Left lung (tissue), 10 donors: Measurements from ENCODE around the gene TBC1D10A. TPM values are rescaled to one million over a fixed set of nuclear protein-coding genes. Genes with fewer than 3 reads are reported as not detected.

Experiments used
- ATAC-seq: fragments of 200-7000 bp; cut with Tn5 transposase; one replicate; pipeline ENCODE4 v1.9.1; 2020; ENCODE audit warnings: moderate library complexity
- DNase-seq, 4 donors: peaks; one replicate each; pipeline ENCODE4 v3.0.0-alpha.2; 2013 to 2020
- H3K27ac ChIP-seq, 2 donors: fragments of 200-600 bp; sonication (generic) in 1 of 2; one replicate each; pipeline versions ENCODE4 v1.5.0 to v1.8.0; 2020 to 2021
- H3K27me3 ChIP-seq, 2 donors: fragments of 200-600 bp; sonication (generic) in 1 of 2; one replicate each; pipeline versions ENCODE4 v1.5.0 to v1.8.0; 2020 to 2021
- H3K36me3 ChIP-seq, 2 donors: fragments of 200-600 bp; sonication (generic) in 1 of 2; one replicate each; pipeline versions ENCODE4 v1.5.0 to v1.8.0; 2020 to 2021
- H3K4me1 ChIP-seq, 2 donors: fragments of 200-600 bp; one replicate each; pipeline ENCODE4 v1.8.0; 2021
- H3K4me3 ChIP-seq, 2 donors: fragments of 200-600 bp; sonication (generic) in 1 of 2; one replicate each; pipeline versions ENCODE4 v1.5.0 to v1.8.0; 2020 to 2021; ENCODE audit warnings: mild to moderate bottlenecking in 1 of 2
- H3K9me3 ChIP-seq, 2 donors: fragments of 200-600 bp; sonication (generic) in 1 of 2; one replicate each; pipeline versions ENCODE4 v1.5.0 to v1.8.0; 2020 to 2021
- CTCF ChIP-seq, 2 donors: fragments of 200-600 bp; sonication (generic) in 1 of 2; IDR thresholded peaks; one replicate each; pipeline versions ENCODE4 v1.5.0 to v1.8.0; 2021; ENCODE audit warnings: antibody characterized with exemption in 2 of 2
- intact Hi-C, 2 donors: fragments of 100-400 bp; cut with DNase I; formaldehyde crosslinking; loops; one replicate each; pipeline versions ENCODE4 v1.11.2 to v1.14.2; 2022
- polyA plus RNA-seq, 6 donors: library from polyadenylated mRNA; unstranded; fragments of 120-200 nt; gene quantifications; one replicate each; pipeline ENCODE4 v1.2.1, GENCODE V29; 2013; ENCODE audit not compliant: insufficient read length in 6 of 6
- total RNA-seq, 2 donors: library from RNA; stranded (reverse); fragmentation: NEBNext Ultra II Directional; extraction: Animal tissue kit (Norgen Biotek cat#: 25700); gene quantifications; one replicate each; pipeline ENCODE4 v1.2.1, GENCODE V29; 2021
- donor health status: DM: no; HTN: yes; CAD: no.
- donor health status: DM: no; HTN: no; CAD: no.

Gene TBC1D10A
- total and polyA plus RNA-seq, 8 donors: 15.4 to 25.4 (median 18.2) TPM

DNA sequence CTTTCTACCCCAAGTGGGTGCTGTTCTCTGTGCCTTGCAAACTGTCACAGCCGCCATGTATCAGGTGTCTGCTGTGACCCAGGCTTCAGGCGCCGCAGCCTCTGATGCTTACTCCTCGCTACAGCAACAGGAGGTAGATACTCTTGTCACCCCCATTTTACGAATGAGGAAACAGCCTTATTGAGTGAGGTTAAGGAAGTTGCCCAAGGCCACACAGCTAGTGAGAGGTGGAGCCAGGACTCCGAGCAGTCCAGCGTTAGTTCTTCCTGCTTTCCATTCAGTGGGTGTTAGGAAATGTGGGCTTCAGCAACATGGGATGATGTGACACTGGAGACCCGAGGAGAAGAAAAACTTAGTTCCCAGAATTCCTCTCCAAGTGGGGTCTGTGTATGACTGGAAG is 46.2 kb upstream of the TBC1D10A start:
- Histone ChIP-seq H3K27me3 (no peaks in the 10 kb centered on the region), H3K4me3 (no peak overlapping the region), H3K36me3 (peaks cover 0 to 9% of the 10 kb centered on the region in 2 donors), H3K27ac (peak overlapping the region in 1 of 2 donors; percentile 69), H3K9me3 (no peaks in the 10 kb centered on the region), H3K4me1 (peaks cover 0 to 16% of the 10 kb centered on the region in 2 donors)
- intact Hi-C loops: no loop called here
- ATAC-seq (peak; percentile 53), DNase-seq (peak in 2 of 4 donors; percentile 41 to 45)
- no peak for TF ChIP-seq CTCF (IDR thresholded peaks at IDR 0.05)

- intact Hi-C loops: no loop called here
- Histone ChIP-seq H3K27ac (no peak overlapping the region), H3K4me3 (no peak overlapping the region), H3K27me3 (no peaks in the 10 kb centered on the region), H3K4me1 (peaks cover 0 to 16% of the 10 kb centered on the region in 2 donors), H3K9me3 (no peaks in the 10 kb centered on the region), H3K36me3 (peaks cover 0 to under 1% of the 10 kb centered on the region in 2 donors)
- DNase-seq: peak in 1 of 4 donors; percentile 69
- ATAC-seq: no peak
- TF ChIP-seq CTCF (IDR thresholded peaks at IDR 0.05): no peak
These were observed 45.2 kb upstream of the TBC1D10A start for GRCh38 chr22:30371981-30372380.

- intact Hi-C loops: no loop called here
- H3K27me3 ChIP-seq: no peaks in the 10 kb centered on the region
- DNase-seq (peak in 1 of 4 donors; percentile 71), ATAC-seq (no peak)
- no peak overlapping the region for H3K4me3 ChIP-seq
- H3K27ac ChIP-seq: no peak overlapping the region
- TF ChIP-seq CTCF (IDR thresholded peaks at IDR 0.05): no peak
- H3K9me3 ChIP-seq: no peaks in the 10 kb centered on the region
- H3K4me1 ChIP-seq: peaks cover 0 to 16% of the 10 kb centered on the region in 2 donors
- H3K36me3 ChIP-seq: peaks cover 0 to under 1% of the 10 kb centered on the region in 2 donors
These were observed 44.6 kb upstream of the TBC1D10A start for GRCh38 chr22:30371321-30371720.

- no peak for TF ChIP-seq CTCF (IDR thresholded peaks at IDR 0.05)
- no peak for ATAC-seq
- H3K9me3 ChIP-seq: no peaks in the 10 kb centered on the region
- DNase-seq: peak in 1 of 4 donors; percentile 76
- no peak overlapping the region for H3K4me3 ChIP-seq
- peaks cover 0 to 6% of the 10 kb centered on the region in 2 donors for H3K36me3 ChIP-seq
- no peak overlapping the region for H3K27ac ChIP-seq
- intact Hi-C loops: no loop called here
- H3K27me3 ChIP-seq: no peaks in the 10 kb centered on the region
- peaks cover 0 to 16% of the 10 kb centered on the region in 2 donors for H3K4me1 ChIP-seq
These were observed 44.0 kb upstream of the TBC1D10A start for GRCh38 chr22:30370641-30371230.

DNA sequence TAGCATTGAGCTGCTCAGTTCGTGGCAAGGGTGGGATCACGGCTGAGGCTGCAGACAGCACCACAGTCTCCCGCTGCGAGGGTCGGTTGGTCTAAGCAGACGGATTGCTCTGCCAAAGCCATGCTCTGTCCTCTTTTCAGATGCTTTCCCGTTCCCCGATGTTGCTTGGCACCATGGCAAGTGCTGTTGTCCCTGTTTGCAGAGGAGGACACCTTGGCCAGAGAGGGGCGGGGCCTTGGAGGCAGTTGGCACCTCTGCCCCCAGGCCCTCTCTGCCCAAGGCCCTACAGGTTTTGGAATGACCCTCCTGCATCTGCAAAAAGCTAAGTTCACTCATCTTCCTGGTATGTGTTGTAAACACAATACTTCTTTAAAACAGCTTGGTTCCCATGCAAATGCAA is 41.7 kb upstream of the TBC1D10A start:
- no peak overlapping the region for H3K27ac ChIP-seq
- peaks cover 0 to 10% of the 10 kb centered on the region in 2 donors for H3K36me3 ChIP-seq
- H3K27me3 ChIP-seq: no peaks in the 10 kb centered on the region
- no peak for TF ChIP-seq CTCF (IDR thresholded peaks at IDR 0.05)
- DNase-seq (peak in 1 of 4 donors; percentile 61), ATAC-seq (no peak)
- intact Hi-C loops: no loop called here
- H3K4me3 ChIP-seq: no peak overlapping the region
- no peaks in the 10 kb centered on the region for H3K9me3 ChIP-seq
- H3K4me1 ChIP-seq: peaks cover 0 to 13% of the 10 kb centered on the region in 2 donors
